Measurements from ENCODE around the gene TMEM178B.
"Not testable (repeated sequence)": the region's sequence is repeated elsewhere in the genome, so short reads cannot be mapped to it uniquely, and the experiment has no call there.

TMEM178B gene

DNA sequence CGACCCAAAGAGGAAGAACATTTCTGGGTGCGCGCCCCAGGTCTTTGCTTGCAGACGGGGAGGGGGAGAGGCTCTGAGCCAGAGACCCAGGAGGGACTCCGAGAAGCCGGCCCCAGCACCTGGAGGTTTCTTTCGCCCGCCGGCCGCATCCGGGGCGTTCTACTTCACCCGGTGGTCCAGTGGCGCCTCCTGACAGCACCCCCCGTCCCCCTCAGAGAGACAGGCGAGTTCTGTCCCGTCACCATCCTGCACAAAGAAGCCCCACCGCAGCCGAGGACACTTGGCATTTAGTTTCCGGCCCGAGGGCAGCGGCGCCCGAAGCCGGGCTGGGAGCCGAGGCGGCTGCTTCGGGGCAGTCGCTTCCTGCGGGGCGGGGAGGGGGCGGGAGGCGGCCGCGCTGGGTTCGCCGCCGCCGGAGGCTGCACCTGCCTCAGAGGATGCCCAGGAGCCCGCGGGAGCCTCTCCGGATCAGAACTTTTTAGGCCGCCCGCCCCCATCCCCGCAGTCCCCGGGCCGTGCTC is at the start of gene TMEM178B:
Gene TMEM178B, plus strand, starts transcription at position 424 of the 521 bp plus-strand sequence.
- DNase-seq, result peak in 1 of 2 experiments; percentile 33

DNA sequence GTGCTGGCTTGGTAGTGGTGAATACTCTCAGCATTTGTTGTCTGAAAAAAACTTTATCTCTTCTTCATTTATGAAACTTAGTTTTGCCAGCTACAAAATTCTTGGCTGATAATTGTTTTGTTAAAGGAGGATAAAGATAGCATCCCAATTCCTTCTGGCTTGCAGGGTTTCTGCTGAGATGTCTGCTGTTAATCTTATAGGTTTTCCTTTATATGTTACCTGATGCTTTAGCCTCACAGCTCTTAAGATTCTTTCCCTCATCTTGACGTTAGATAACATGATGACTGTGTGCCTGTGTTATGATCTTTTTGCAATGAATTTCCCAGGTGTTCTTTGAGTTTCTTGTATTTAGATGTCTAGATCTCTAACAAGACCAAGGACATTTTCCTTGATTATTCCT is 49.2 kb upstream of the TMEM178B start:
- DNase-seq, result no peak

DNA sequence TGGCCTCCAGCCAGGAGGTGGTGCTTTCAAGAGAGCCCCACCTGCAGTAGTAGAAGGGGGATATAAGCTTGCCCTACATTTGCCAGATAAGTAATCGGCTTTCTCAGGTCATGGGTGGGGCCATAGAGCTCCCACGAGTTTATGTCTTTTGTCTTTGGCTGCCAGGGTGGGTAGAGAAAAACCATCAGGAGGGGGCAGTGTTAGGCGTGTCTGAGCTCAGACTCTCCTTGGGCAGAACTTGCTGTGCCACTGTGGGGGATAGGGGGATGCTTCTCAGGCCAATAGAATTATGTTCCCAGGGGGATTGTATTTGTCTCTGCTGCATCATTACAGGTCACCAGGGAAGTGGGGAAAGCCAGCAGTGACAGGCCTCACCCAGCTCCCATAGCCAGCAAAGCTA is 46.8 kb upstream of the TMEM178B start:
- DNase-seq, result no peak

DNA sequence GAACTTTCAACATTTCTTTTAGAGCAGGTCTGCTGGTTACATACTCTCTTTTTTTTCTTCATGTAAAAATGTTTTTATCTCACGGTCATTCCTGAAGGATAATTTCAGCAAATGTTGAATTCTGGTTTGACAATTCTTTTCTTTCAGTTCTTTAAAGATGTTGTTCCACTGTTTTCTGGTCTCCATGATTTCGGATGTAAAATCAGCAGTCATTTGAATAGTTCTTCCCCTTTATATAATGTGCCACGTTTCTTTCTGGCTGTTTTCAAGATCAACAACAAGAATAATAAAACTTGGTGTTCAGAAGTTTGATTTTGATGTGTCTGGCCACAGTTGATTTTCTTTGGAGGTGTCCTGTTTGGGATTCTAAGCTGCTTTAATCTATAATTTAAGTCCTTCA is 45.1 kb upstream of the TMEM178B start:
- no peak for DNase-seq

DNA sequence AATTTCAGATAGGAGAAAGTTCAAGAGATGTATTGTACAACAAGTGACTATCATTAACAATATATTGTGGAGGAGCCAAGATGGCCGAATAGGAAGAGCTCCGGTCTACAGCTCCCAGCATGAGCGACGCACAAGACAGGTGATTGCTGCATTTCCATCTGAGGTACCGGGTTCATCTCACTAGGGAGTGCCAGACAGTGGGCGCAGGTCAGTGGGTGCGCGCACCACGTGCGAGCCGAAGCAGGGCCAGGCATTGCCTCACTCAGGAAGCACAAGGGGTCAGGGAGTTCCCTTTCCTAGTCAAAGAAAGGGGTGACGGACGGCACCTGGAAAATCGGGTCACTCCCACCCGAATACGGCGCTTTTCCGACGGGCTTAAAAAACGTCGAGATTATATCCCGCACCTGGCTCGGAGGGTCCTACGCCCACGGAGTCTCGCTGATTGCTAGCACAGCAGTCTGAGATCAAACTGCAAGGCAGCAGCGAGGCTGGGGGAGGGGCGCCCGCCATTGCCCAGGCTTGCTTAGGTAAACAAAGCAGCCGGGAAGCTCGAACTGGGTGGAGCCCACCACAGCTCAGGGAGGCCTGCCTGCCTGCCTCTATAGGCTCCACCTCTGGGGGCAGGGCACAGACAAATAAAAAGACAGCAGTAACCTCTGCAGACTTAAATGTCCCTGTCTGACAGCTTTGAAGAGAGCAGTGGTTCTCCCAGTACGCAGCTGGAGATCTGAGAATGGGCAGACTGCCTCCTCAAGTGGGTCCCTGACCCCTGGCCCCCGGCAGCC is 41.1 kb upstream of the TMEM178B start:
- not testable (repeated sequence) for DNase-seq

DNA sequence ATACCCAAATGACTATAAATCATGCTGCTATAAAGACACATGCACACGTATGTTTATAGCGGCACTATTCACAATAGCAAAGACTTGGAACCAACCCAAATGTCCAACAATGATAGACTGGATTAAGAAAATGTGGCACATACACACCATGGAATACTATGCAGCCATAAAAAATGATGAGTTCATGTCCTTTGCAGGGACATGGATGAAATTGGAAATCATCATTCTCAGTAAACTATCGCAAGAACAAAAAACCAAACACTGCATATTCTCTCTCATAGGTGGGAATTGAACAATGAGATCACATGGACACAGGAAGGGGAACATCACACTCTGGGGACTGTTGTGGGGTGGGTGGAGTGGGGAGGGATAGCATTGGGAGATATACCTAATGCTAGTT is 35.8 kb upstream of the TMEM178B start:
- DNase-seq, result not testable (repeated sequence)

DNA sequence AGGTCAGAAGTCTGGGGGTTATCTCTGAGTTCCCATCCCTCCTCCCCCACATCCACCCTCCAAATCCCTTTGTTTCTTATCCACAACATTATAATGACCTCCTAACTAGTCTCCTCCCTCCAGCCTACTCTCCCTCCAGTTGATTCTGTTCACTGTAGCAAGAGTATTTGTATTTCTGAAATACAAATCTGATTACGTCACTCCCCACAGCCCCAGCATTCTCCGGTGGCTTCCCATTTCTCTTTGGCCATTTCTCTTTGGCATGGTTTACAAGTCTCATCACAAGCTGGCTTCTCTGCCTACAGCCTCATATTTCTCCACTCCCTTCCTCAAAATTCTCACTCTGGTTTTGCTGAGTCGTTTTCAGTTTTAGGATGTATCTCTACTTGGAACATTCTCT is 34.5 kb upstream of the TMEM178B start:
- no peak for DNase-seq

DNA sequence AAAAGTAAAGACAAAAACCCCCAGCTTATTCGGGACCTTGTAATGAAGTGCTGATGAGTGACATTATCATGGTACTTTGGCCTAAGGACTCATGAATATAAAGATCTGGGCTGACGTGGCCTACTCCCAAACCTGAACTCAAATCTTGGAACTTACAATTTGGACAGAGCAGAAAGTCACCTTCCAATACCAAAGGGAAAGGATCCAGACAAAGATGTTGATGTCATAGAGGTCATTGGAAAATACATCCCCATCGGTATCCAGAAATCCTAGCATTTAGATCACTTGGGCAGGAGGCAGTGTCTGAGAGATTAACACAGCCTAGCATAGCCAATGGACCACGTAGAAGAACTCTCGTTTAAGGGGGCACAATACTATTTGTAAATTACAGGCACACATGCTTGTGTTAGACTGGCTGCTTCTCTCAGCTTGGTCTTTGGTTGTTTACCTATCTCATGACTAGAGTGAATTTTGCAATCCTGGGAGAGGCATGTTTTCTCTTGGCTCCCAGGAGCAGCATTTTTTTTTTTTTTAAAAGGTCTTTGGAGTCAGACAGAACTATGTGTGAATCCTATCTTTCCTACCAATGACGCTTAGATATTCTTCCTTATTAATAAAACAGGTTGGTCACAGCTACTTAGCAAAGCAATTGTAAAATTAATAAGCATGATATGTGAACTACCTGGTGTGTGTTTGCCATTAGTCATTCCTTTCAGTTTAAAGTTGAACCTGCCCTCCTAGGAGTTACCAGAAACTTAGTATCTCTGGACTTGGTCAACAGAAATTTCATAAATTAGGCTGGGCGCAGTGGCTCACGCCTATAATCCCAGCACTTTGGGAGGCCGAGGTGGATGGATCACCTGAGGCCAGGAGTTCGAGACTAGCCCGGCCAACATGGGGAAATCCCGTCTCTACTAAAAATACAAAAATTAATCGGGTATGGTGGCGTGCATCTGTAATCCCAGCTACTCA is 31.4 kb upstream of the TMEM178B start:
- DNase-seq, result no peak

DNA sequence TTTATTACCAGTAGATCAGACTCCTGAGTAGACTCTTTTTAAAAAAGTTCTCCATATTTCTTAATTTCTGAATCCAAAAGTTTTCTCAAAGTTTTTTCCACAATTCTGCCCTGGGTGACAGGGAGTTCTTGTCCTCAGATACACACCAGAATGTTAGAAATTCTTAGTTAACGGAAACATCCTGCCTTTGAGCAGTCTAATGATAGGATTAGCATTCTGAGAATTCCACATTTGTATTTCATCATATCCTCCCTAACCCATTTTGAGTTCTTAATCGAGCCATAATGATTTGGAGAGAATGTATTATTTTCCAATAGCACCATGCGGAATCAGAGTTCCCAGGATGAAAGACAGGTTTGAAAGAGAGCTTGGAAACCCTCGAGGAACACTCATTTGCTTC is 30.2 kb upstream of the TMEM178B start:
- DNase-seq, result no peak

DNA sequence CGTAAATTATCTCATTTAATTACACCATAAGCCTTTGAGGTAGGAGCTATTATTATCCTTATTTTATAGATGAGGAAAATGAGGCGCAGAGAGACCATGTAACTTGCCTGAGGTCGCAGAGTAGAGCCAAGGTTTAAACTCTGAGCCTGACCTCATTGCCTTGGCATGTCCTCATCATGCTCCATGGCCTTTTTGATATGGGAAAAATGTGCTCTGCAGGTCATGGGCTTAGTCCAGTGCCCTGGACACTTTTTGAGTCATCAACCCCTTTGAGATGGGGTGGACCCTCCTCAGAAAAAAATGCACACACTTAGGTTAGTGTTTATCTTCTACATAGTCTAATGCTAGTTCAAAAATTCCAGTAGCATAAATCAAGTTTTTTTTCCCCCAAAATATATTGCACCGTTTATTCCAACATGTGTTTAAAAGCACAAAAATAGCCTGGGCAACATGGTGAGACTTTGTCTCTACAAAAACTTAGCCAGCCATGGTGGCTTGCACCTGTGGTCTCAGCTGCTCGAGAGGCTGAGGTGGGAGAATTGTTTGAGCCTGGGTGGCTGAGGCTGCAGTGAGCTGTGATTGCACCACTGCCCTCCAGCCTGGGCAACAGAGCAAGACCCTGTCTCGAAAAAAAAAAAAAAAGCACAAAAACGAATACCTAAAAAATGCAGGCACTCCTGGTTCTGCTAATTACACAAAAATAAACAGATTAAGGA is 28.6 kb upstream of the TMEM178B start:
- no peak for DNase-seq

DNA sequence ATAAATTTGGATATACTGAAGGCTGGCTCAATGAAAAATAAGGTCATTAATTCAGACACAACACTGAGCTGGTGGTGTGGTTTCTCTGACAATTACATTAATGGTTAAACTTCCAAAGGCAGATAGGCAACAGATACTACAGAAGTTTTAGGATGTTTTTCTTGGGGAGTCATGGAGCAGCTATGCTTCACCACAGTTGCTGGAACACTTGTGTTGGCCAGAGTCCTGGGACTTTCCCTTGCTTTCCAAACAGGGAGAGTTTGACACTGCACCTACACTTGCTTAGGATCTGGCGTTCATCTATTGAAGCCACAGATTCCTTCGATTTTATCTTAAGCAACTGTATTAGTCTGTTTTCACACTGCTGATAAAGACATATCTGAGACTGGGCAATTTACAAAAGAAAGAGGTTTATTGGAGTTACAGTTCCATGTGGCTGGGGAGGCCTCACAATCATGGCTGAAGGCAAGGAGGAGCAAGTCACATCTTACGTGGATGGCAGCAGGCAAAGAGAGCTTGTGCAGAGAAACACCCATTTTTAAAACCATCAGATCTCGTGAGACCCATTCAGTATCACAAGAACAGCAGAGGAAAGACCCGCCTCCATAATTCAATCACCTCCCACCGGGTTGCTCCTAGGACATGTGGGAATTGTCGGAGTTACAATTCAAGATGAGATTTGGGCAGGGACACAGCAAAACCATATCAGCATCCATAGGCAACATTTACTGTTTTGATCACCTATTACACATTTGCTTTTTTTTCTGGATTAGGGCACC is 27.8 kb upstream of the TMEM178B start:
- DNase-seq, result no peak

DNA sequence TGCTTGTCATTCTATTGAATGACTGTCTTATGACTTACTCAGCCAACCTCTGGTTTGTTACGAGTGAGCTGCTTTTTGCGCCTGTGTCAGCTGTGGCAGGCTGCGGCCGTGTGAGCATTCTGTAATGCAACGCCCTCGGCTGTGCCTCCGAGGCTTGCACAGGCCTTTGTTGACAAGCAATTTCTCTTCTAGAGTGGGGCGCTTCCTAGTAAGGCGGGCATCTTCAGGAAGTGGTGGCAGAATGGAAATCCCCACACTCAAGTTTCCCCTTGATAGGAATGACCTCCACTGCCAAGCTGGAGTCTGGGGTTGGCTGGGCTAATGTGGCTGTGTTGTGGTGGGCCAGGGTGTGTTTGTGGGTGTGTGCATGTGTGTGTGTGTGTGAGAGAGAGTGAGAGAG is 20.2 kb upstream of the TMEM178B start:
- no peak for DNase-seq

DNA sequence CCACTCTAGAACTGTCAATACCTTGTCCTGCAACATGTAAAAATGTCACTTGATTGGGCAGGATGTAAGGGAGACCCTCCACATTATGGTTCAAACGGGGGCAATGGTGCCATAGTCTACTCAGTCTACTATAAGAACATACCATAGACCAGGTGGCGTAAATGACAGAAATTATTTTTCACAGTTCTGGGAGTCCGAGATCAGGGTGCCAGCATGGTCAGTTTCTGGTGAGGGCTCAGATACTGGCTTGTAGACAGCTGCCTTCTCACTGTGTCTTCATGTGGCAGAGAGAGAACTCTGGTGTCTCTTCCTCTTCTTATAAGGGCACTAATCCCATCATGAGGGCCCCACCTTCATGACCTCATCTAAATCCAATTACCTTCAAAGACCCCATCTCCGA is 18.7 kb upstream of the TMEM178B start:
- DNase-seq, result no peak

DNA sequence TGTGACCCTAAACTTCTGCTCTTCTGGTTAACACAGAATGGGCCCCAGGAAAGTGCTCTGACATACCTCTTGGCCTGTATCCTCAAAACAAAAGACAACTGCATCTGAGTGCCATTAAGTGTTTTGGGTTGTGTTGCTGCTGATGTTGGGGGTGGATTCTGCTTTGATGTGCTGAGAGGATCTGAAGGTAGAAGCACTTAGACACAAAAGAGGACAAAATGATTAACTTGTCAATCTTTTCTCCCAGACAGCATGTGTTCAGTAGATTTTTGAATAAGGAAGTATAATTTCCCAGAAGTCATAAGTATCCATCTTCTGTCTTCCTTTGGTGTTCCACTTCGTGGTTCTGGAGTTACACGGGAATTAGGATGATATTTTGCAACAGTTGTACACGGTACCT is 16.1 kb upstream of the TMEM178B start:
- DNase-seq, result no peak

DNA sequence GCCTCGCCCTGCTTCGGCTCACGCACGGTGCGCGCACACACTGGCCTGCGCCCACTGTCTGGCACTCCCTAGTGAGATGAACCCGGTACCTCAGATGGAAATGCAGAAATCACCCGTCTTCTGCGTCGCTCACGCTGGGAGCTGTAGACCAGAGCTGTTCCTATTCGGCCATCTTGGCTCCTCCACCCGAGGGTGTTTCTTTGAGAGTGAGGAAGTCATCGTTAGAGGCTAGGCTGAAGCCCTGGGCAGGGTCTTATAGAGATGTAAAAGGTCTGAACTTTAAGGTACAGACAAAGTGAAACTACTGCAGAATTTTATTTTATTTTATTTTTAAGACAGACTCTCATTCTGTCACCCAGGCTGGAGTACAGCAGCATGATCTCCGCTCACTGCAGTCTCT is 6.0 kb upstream of the TMEM178B start:
- not testable (repeated sequence) for DNase-seq

DNA sequence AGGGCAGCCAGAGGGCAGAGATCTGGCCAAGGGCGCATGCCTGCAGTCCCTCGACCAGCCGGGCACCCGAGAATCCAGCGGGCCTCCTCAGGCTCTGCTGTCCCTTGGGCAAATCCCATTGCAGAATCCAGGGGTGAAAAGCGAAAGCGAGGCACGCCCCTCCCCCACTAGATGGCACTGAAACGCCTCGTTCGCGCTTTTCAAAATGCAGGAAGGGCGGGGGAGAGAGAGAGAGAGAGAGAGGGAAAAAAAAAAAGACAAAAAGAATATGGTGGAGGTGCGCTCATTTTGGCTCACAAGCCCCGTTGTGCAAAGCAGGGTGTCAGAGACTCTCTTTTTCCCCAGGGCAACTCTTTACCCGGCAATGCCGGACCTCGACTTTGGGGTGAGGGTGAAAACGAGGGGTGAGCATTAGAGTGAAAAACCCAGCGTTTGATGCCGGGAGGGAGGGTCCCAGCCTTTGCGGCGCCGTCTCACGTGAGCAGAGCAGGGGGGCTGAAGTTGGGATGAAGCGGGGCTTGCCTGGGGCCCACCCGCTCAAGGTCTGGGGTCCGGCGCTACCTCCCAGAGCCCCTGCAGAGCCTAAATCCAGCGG is 2.5 kb upstream of the TMEM178B start:
- peak; percentile 80 to 90 for DNase-seq

DNA sequence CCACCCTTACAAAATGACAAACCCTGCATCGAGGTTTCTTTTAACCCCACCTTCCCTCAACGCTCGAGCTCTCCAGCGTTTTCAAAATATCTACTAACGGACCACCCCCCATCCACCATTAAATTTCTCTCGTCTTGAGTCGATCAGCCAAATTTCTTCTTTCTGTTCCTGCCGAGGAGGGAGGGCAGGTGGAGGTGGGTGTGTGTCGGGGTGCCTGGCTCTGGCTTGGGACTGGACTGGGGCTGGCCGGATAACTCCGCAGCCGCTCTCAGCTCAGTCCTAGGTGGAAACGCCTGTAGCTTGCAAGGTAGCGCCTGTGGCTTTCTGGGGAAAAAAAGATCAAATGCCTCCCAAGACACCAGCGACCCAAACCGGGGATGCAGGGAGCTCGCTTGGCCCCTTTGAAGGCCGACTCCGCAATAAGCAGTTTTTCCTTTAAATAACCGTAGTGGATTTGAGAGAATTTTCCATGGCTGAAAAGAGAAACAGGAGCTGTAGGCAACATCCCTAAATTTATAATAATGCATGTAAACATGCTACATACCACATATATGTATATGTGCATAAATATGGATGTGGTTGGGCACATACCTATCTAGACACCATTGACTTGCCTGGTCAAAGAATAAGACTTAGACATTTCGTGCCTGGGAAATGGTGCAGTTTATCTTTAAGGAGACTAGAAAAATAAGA is 1.9 kb upstream of the TMEM178B start:
- peak; percentile 37 to 42 for DNase-seq

DNA sequence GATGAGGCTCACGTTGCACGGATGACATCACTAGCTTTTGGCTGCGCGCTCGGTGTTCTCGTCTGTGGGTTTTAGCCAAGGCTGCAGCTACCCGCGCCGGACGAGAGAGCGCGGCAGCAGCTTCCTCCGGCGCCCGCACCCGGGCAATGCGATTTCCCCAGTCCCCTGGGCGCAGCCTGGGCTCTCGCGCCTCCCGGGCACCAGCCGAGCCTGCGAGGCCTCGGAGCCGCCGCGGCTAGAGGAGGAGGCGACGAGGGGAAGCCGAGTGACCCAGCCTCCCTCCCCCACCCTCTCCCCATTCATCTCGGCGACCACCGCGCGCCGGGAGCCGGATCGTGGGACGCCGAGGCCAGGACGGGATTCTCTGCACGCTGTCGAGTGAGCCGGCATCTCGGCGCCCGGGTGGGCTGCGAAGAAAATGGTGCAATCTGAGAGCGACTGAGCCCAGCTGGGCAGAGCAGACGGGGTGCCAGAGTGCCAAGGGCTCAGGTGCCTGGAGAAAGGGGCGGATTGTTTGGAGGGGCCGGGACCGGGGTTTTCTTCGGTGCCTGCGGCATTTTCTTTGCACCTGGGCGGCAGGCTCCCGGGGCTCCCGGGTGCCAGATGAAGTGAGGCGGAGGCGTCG is 1.2 kb upstream of the TMEM178B start:
- DNase-seq, result peak; percentile 52 to 70

DNA sequence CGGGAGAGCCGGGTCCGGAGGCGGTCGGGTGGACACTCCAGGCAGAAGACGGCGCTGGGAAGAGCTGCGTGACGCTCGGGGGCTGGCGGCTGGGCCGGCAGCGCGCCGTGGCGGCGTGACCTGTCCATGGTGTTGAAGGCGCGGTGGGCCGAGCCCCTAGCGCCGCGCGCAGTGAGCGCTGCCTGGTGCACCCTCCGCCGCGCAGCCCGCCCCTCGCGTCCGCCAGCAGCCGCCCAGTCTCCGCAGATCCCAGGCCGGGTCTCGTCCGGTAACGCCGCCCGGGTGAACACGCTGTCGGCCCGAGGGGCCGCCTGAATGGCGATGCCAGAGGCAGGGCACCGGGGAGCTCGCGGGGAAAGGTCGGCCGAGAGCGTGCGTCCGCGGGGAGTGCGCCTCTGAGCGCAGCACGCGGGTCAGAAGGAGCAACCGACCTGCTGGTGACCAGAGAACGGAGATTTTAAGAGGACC is 657 bp upstream of the TMEM178B start:
- DNase-seq, result peak in 1 of 2 experiments; percentile 46

Measured in NCI-H524 (cell line).